ENCODE data around the gene CD58. TPM values are rescaled to one million over a fixed set of nuclear protein-coding genes. Genes with fewer than 3 reads are reported as not detected.
A peak's percentile ranks its signal among the peaks of the same experiment; 100 is the strongest.

The CD58 gene
- total RNA-seq, 1 experiment from 2014 or later: 8.0 TPM

DNA sequence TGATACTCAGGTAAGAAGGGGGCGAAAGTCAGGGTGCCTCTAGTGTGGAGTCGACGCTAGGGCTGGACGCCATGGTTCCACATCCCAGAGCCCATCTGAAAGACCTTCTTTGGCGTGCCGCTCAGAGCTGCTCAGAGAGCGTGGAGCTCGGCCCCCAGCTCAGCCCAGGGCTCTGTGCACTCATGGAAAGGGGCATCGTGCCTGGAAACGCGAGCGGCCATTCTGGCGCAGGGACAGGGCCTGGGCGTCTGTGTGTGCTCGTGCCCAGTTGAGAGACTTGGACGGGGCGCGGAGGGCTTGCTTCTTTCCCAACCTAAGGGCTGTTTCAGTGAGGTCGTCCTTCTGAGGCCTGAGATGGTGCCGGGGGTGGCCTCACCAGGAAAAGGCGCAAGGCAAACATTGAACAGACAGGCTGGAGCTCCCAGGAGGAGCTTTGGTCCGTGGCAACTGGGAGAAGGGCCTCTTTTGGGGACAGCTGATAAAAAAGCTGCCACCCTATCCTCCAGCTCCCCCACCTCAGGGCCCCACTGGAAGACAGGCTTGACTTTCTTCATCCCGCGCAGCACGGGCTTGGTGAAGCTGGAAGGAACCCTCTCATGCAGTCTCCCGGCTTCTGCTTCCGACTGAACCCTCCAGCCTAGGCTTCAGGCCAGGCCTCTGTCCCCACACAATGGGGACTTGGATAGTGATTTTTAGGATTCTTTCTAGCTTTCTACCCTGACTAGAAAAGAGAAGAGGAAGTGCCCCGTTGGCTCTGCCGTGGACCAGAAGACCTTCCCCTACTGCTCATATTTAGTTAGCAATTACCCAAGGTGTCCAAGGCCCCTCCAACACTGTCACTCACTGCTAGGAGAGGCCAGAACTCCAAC, 77.1 kb downstream of the CD58 start:
- DNase-seq (ENCODE audit: low spot score): no peak

DNA sequence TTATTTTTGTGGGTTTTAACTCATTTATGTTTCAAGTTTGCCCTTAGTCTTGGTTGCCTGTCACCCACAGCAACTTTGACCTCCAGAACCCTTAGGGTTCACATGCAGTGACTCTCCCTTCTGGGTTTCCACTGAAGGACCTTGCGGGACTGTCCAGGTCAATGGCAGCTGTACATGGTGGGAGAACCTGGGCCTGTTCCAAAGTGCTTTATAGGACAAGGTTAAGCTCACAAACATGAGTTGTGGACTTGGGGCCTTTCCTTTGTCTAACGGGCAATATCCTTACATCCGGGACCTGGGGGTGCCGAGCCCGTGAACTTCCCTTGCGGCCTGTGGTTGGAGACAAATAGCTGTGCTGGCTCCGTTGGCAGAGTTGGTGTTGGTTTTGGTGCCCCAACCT, 77.8 kb downstream of the CD58 start:
- no peak for DNase-seq (ENCODE audit: low spot score)

DNA sequence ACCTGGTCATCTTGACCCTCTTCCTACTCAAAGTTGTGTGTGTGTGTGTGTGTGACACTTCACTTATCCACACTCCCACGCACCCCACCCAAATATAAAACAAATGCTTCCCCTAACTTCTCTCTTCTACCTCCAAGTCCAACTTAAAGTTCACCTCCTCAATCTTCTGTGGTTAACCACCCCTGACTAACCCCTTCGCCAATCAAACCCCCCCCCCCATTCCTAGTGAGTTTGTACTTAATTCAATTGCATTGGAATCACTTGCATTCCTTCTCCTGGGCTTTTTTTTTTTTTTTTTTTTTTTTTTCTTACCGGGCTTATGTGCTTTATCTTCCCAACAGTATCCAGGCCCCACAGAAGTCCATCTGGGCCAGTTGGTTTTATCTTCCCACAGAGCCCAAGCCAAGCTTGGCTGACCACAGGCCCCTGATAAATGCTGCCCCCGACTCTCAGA, 78.4 kb downstream of the CD58 start:
- no peak for DNase-seq (ENCODE audit: low spot score)

DNA sequence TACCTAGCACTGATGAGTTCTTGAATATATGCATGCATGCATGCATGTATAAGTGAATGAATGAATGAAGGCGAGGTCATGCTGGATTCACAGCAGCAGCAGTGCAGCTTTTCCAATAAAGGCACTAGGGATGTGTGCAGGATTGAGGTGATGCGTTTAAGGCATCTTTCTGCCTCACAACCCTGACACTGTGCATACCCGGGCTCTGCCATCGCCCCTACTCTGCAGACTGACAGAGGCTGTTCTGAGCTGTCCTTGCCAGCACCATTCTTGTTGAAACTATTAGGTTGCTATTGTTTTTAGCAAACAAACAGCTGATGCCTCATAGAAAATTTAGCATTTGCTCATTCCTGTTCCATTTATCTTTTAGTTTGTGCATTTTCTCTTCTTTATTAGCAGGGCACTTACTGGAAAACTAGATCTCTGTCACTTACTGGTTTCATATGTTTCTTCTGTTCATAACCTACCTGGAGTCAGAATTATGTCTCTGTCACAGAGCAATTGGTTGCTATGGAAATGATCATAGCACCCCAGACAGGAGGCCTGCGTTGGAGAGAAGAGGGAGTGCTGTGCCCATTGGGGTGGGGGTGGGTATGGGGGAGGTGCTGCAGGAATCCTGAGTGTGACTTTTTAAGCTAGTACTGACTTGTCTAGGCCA, 79.0 kb downstream of the CD58 start:
- no peak for DNase-seq (ENCODE audit: low spot score)

DNA sequence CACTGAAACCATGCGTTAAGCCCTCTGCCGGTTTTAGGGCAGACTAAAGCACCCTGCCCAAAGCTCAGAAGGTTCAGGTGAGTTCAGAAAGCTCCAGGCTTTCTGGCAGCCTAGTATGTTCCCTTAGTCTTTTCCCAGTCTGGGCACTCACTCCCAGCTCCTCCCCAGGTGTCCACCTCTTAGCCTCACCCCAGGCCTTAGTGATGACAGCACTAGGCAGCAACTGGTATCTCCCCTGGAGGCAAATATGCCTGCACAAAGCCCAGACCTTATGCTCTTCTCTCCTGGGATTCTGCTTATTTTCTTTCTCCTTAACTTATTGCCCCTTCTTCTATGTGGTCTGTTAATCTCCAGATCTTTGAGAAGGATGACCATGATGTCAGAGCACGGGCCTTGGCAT, 80.2 kb downstream of the CD58 start:
- no peak for DNase-seq (ENCODE audit: low spot score)

DNA sequence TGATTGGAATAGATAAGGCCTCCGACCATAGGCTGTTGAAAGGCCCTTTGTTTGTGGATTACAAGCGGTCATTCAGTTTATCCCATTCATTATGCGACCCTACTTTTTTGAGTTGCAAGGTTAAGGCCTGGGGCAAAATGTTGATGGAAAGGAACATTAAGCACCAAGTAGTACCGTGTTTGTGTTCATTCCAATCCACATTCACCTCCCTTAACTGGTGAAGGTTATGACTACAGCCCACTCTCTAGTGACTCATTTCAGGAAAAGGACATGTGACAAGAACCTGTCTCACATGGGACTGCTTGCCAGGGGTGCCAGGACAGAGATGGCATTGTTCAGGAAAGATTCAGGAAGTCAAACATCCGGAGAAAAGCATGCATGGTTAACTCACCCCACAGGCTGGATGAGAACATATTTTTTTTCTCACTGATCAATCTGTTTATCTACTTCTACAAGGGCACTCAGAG, 81.6 kb downstream of the CD58 start:
- peak; percentile 90 for DNase-seq (ENCODE audit: low spot score)

DNA sequence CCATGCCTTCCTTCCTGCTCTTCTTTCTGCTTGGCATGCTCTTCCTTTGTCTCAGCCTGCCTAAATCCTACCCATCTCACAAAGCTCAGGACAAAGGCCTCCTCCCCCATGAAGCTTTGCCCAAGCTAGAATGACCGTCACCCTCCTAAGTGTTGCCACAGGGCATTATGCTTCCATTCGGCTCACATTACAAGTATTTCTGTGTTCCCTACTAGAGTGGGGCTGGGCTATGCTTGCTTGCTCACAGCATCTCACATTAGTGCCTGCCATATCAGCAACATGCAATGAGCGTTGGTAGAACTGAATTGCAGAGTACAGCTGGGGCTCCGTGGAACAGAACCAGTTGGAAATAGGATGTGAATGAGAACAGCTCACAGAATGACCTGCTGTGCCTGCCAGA, 82.8 kb downstream of the CD58 start:
- DNase-seq (ENCODE audit: low spot score): no peak

DNA sequence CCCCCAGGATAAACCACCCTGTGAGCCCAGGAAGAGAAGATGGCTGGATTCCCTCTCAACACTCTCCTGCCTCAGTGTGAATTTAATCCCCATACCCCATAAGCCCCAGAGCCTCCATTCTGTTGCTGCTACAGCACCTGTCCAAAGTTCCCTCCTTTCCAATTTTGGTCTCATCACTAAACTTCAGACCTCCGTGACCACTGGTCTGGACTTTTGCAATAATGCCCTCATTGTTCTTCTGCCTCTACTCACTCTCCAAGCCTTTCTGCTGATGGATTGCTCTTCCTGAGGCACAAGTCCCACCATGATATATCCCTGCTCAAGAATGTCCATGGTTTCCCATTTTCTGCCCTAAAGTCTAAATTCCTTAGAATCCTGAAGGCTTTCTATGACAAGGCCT, 83.2 kb downstream of the CD58 start:
- DNase-seq (ENCODE audit: low spot score): no peak

DNA sequence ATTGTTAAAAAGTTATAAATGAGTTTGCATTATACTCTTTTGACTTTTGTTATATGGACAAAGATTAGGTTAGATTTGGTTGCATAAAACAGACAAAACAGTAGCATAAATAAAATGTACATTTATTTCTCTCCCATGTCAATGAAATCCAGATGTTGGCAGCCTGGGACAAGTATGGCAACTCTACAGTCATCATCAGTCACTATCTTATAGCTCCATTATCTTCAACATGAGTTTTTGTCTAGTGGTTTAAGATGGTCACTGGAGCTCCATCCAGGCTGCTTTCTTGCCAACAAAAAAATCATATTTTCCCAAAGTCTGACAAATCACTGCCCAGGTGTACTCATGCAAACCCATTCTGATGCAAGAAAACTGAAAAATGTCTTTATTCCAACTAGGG, 83.8 kb downstream of the CD58 start:
- no peak for DNase-seq (ENCODE audit: low spot score)

DNA sequence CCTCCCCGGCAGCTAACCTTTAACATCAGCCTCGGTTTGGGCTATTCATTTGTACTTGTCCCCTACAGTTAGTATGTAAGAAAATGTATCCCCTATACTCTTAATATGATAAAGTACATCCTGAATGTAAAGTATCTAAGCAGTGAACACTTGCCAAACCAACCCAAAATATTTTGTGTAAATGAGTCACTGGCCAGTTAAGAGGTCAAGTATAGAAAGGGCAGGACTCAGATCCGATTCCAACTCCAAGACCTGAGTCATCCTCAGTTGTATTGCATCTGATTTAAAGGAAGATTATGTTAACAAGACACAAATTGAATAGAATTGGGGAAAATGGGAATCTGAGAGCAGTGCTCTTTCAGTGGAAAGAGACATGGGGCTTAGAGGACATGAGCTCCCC, 84.4 kb downstream of the CD58 start:
- DNase-seq (ENCODE audit: low spot score): no peak

DNA sequence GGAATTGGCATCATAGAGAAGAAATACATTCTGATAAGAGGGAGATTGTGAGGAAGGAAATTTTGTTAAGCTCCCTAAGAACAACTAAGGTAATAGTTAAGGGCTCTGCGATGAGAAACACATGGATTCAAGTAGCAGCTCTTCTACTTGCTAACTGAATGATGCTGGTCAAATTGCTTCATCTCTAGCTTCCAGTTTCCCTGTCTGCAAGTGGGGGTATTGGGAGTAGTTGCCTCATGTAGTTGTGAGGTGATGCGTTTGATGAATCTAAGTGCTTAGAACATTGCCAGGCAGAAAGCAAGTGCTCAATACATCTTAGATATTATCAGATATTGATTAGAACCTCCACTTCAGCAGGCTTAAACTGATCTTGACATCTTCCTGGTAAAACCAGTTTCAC, 84.8 kb downstream of the CD58 start:
- DNase-seq (ENCODE audit: low spot score): no peak

DNA sequence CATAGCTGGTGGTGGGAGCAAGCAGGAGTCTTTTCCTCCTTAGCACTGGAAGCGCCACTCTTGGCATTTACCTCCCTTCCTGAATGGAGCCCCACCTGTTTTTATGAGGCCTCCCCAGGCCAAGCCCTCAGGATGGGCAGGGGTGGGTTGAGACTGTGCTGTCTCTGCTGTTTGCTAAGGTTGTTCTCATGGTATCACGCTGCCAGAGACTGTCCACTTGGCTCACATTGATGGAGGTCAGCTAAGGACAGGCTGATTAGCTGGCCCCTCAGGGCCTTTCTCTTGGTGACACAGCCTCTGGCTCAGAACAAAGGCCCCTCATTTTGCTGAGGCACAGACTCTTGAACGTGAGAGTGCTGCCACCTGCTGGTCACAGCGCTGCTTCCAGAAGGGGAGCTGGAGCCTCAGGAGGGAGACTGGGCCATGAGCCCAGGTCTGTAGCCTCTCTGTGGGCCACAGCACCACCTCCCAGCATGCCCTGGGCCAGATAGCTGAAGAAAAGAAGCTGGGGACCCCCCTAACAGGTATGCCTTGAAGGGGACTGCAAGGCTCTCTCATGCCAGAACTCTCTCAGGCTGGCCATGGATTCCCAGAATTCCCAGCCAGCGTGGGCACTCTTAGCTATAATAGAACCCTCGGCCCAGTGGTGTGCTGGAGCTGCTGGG, 85.6 kb downstream of the CD58 start:
- peak; percentile 94 for DNase-seq (ENCODE audit: low spot score)

DNA sequence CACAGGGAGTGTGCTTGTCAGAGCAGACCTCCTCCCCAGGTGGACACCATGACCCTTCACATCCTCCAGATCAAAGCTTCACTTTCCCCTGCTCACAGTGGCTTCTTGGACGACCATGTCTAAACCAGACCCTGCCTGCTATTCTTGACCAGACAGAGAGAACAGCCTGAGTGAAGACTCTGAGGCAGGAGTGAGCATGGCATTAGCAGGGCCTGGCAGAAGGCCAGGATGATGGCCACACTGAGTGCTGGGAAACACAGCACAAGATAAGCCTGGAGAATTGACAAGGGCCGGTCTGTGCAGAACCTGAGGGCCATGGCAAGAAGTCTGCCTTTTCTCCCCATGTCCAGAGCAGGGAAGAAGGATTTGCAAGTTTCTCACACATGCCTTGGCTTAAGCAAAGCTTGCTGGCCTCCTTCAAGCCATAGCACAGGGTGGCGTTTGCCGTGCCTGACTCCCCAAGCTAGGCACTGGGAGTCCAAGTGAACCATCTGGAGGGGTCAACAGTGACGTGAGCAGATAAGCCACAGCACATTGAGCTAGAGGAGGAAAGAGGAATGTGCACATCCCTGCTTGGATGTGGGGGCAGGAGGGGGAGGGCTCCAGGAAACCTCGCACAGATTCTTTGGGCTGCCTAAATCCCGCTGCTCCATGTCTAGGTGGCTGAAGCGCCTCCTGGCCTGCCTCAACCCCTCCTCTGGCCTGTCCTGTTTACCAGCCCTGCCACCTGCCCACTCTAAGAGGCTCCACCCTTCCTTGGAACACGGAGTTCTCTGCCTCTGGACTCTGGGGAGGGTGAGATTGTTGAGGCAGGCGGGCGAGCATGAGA, 87.1 kb downstream of the CD58 start:
- DNase-seq (ENCODE audit: low spot score): peak; percentile 48

DNA sequence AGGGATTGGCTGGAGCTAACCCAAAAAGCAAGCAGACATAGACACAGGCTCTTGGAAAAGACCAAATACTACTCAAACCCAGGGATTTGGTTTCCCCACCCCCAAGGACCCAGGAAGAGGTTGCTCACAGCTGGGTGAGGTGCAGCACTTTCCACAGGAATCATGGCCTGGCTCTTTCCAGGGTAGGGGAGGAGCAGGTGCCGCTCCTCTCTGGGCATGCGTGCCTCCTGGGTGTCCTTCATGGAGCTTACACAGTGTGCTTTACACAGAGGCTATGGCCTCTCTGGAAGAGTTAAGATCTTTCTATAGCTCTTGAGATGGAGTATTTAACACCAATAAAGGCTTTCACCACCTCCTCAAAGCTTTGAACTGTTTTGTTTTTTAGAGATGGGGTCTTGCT, 88.3 kb downstream of the CD58 start:
- no peak for DNase-seq (ENCODE audit: low spot score)

DNA sequence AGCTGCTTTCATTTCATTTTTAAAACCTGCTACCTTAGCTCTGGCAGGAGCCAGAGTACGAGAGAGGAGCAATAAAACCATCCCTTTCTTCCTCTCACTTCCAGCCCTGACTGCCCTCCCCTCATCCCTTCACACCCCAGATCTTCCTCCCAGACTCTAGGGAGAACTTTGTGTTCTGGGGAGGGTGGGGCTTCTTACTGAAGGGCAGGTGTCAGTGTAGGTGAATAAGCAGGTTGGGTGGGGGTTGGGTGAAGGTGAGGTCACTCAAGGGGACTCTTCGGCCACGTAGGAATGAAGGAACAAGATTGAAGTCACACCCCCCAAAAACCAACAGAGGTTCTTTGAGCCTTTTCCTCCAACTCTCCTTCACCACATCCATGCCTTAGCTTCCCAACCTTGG, 88.9 kb downstream of the CD58 start:
- no peak for DNase-seq (ENCODE audit: low spot score)

DNA sequence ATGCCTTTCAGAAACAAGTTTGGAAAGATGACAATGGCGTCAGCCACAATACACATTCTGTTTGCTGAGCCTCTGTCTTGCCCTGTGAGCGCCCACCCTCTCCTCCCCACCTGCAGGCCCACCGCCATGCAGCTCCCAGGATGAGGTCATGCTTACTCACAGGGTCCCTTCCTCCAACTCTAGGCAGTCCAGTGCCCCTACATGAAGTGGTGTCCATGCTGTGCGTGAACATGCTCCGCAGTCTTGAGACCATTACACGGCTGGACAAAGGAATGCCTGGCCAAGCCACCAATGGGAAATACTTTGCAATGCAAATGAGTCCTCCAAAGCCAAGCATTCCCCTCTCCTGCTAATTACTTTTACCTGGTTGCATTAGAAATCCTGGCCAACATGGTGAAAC, 92.2 kb downstream of the CD58 start:
- DNase-seq (ENCODE audit: low spot score): no peak

DNA sequence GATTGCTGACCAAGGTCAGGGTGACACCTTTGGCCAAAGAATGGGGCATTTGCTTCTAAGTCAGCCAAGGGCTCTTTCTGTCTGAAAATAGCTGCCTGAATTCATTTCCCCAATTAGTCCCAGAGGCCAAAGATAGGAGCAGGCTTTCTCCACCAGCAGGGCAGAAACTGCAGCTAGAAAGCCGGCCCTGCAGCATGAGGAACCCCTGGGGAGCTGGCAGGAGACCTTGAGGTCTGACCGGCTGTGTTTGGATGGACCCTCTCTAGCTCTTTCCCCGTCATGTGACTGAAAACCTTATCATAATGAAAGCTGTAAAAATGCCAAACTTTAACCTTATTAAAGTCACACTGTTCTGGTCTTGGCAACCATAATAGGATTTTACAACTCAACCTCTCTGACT, 93.4 kb downstream of the CD58 start:
- DNase-seq (ENCODE audit: low spot score): no peak

DNA sequence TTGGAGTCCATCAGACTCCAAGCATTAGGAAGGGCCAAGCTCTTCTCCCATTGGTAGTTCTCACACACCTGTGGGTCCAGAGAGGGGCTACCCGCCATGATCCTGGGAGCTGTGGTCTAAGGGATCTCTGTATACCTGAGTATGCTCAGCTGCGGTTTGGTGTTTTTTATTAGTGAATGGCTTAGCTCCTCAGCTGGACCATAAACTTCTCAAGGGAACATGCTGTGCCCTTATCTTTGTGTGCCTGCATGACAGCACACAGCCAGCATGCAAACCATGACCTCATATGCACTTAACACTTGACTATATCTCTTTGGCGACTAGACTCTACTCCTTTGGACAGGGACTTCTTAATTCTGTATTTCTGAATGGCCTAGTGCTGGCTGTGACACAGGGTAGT, 94.5 kb downstream of the CD58 start:
- no peak for DNase-seq (ENCODE audit: low spot score)

DNA sequence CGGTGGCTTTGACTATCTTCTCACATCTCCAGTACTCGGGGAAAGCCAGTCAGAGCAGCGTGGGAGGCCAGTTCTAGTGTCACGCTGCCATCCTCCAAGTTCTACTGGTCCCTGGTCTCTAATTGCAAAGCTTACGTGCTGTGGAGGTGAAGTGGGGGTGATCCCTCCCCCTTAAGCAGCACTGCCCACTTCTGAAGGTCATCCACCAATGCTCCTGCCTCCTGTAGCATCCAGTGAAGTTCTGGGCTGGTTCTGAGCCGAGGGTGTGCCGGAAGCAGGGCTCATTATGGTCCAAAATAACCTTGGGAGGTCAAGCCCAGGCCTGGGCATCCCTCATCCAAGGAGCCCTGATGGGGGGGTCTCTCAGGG, 95.0 kb downstream of the CD58 start:
- DNase-seq (ENCODE audit: low spot score): no peak

DNA sequence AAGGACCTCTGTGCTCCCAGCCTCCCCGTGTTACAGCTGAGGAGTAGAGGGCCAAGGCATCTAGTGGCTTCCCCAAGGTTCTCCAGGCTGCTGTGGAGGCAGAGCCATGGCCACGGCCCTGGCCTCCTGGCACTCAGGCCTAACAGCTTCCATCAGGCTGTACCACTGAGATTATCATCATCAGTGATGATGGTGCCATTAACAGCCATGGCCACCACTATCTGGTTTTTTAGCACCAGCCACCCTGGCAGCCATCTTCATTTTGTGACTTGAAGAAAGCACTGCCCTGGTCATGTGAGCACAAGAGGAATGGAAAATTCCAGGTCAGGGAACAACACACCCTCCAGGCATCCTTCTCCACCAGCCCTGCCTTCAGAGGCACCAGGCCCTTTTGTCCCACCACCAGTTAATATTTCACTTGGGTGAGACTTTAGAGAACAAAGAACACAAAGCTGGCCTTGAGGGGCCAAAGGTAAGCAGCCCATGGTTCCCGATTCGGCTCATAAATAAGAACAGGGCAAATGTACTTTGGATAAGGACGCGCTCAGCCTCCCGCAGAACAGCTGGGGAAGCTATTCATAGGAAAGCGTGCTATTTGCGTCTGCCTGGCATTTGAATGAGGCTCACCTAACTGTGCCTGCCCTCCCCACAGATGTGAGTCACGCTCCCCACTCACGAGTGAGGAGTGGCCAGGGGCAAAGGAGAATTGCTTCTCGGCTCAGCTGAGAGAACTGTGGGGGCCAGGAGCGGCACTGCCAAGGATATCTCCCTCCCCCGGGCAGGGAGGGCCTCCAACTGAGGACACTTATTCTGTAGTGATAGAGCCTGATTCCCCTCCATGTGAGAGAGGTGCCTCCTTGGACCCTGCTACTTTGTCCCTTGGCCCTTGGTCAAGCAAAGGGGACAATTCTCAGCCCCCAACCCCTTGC, 95.6 kb downstream of the CD58 start:
- peak; percentile 54 for DNase-seq (ENCODE audit: low spot score)
